ENCODE measurements around the gene ELF1.

- TF ChIP-seq, protein P1, sequence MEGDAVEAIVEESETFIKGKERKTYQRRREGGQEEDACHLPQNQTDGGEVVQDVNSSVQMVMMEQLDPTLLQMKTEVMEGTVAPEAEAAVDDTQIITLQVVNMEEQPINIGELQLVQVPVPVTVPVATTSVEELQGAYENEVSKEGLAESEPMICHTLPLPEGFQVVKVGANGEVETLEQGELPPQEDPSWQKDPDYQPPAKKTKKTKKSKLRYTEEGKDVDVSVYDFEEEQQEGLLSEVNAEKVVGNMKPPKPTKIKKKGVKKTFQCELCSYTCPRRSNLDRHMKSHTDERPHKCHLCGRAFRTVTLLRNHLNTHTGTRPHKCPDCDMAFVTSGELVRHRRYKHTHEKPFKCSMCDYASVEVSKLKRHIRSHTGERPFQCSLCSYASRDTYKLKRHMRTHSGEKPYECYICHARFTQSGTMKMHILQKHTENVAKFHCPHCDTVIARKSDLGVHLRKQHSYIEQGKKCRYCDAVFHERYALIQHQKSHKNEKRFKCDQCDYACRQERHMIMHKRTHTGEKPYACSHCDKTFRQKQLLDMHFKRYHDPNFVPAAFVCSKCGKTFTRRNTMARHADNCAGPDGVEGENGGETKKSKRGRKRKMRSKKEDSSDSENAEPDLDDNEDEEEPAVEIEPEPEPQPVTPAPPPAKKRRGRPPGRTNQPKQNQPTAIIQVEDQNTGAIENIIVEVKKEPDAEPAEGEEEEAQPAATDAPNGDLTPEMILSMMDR (IDR thresholded peaks at IDR 0.05): no peak
- TF ChIP-seq ETV6 (CRISPR knock-in tag; IDR thresholded peaks at IDR 0.05): no peak
- TF ChIP-seq GABPB1 (CRISPR knock-in tag; IDR thresholded peaks at IDR 0.05): no peak
- no peak for TF ChIP-seq USF2 (CRISPR knock-in tag; IDR thresholded peaks at IDR 0.05)
- TF ChIP-seq, protein P2, sequence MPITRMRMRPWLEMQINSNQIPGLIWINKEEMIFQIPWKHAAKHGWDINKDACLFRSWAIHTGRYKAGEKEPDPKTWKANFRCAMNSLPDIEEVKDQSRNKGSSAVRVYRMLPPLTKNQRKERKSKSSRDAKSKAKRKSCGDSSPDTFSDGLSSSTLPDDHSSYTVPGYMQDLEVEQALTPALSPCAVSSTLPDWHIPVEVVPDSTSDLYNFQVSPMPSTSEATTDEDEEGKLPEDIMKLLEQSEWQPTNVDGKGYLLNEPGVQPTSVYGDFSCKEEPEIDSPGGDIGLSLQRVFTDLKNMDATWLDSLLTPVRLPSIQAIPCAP (CRISPR knock-in tag; IDR thresholded peaks at IDR 0.05): no peak
- no peak for TF ChIP-seq ESRRA (CRISPR knock-in tag; IDR thresholded peaks at IDR 0.05; ENCODE audit: borderline replicate concordance)
- TF ChIP-seq TCF7 (CRISPR knock-in tag; IDR thresholded peaks at IDR 0.05; ENCODE audit: low read depth): no peak
These were observed 45.7 kb downstream of the ELF1 start for GRCh38 chr13:40973409-40973808.

All from WTC11 (cell line).